ENCODE data around the gene TLX3.
"Not testable (repeated sequence)": the region's sequence is repeated elsewhere in the genome, so short reads cannot be mapped to it uniquely, and the experiment has no call there.

The TLX3 gene

DNA sequence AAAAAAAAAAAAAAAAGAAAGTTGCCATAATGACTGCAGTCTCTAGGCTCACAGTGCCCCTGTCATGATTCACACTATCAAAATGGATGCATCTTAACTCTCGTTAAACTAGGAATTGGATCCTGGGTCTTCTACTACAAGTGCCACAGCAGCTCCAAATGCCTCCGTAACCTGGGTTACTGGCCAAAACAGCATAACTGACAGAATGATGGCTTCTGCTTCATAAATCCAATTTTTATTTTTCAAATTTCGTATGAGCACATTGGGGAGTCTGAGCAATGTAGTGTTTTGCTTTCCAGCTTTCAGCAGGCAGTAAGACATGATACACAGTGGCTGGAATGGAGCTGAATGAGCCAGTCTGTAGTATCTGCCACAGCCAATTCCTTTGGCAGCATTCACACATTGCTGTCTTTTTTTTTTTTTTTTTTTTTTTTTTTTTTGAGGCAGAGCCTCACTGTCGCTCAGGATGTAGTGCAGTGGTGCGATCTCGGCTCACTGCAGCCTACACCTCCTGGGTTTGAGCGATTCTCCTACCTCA lies 42.6 kb downstream of the TLX3 start:
- DNase-seq (ENCODE audit: extremely low spot score): no peak
- CTCF ChIA-PET: interaction anchor here (0.9 to 1.4 kb wide), 2 partner anchors 10 to 27 kb away, joined by 3 read pairs; no protein-coding TSS in a partner anchor
- POLR2A ChIA-PET: interaction anchor here (0.6 kb wide), 1 partner anchor 45 kb away, joined by 3 read pairs; no protein-coding TSS in a partner anchor
- TF ChIP-seq CTCF (IDR thresholded peaks at IDR 0.05; ENCODE audit: control extremely low read depth, extremely low read depth, low read depth, missing control alignments): no peak

DNA sequence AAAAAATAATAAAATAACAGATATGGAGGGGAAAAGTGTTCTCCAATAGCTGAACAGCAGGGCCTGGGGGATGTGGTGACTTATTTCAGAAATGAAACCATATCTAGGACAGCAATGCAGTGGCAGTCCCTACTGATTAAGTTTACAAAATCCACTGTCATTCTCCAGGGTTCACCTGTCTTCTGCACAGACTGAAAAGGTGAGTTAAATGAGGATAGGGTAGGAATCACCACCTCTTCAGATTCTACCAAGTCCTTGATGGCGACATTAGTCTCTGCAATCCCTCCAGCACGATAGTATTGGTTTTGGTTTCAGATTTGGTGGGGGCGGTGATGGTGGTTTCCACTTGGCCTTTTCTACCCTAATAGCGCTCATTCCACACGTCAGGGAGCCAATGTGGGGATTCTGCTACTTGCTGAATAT lies 46.3 kb downstream of the TLX3 start:
- no peak for TF ChIP-seq CTCF (IDR thresholded peaks at IDR 0.05; ENCODE audit: control extremely low read depth, extremely low read depth, low read depth, missing control alignments)
- POLR2A ChIA-PET: no interaction called here

GRCh38 chr5:171357843-171358242 lies 48.8 kb downstream of the TLX3 start:
- TF ChIP-seq CTCF (IDR thresholded peaks at IDR 0.05; ENCODE audit: control extremely low read depth, extremely low read depth, low read depth, missing control alignments): no peak
- no peak for DNase-seq (ENCODE audit: extremely low spot score)
- ChIA-PET POLR2A (interaction anchor here (1.2 kb wide), 1 partner anchor 30 kb away, joined by 4 read pairs; the partner anchor contains the start of gene NPM1), CTCF (interaction anchor here (1.2 to 1.4 kb wide), 2 partner anchors 9 to 22 kb away, joined by 4 to 5 read pairs; no protein-coding TSS in a partner anchor)

More for the DNA sequence above, 46.3 kb downstream of the TLX3 start:
- peak; percentile 60 for DNase-seq (ENCODE audit: extremely low spot score)
- CTCF ChIA-PET: no interaction called here

DNA sequence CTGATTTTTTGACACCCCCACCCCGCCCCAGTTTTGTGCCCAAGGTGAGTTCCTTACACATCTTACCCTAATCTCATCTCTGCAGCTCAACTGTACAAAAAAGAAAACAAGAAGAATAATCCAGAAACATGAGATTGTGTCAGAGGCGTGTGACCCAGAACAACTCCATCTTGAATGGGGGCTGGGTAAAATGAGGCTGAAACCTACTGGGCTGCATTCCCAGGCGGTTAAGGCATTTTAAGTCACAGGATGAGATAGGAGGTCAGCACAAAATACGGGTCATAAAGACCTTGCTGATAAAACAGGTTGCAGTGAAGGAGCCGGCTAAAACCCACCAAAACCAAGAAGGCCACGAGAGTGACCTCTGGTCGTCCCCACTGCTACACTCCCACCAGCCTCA lies 52.1 kb downstream of the TLX3 start:
- POLR2A ChIA-PET; DNase-seq (ENCODE audit: extremely low spot score); CTCF ChIA-PET: not testable (repeated sequence)

All from GM10248 (cell line).